ENCODE measurements around the gene GFRA4. TPM values are rescaled to one million over a fixed set of nuclear protein-coding genes. Genes with fewer than 3 reads are reported as not detected.

GFRA4 gene
- total RNA-seq, 2 donors from 2014 or later = not detected

DNA sequence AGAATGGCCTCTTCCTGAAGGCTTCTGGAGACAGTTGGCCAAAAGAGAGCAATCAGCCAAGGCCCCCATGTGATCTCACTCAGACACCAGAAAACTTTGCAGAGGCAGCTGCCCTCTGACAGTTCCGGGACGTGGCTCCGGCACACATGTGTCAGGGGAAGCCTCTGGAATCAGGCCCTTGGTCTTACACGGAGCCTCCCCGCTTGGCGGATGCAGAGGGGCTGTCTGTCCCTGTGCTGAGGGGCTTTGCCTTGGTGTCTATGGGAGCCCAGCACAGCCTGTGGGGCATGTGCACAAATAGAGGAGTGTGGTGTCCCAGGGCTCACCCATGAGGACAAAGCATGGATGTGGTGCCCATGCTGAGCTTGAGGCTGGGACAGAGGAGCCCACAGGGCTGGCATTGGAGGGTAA is 35.4 kb upstream of the GFRA4 start:
- Histone ChIP-seq H3K27me3 (replicated peaks; ENCODE audit: insufficient read depth) (no peaks in the 10 kb centered on the region), H3K9me3 (no peaks in the 10 kb centered on the region), H3K4me3 (no peak overlapping the region), H3K36me3 (no peaks in the 10 kb centered on the region), H3K27ac (no peak overlapping the region), H3K4me1 (ENCODE audit: control insufficient read depth in 1 of 2, low read depth in 2 of 2) (no peaks in the 10 kb centered on the region)
- ATAC-seq (ENCODE audit: insufficient number of reproducible peaks, low FRiP score, low read depth) (no peak), DNase-seq (ENCODE audit: low spot score) (no peak)
- TF ChIP-seq CTCF (IDR thresholded peaks at IDR 0.05) = no peak

DNA sequence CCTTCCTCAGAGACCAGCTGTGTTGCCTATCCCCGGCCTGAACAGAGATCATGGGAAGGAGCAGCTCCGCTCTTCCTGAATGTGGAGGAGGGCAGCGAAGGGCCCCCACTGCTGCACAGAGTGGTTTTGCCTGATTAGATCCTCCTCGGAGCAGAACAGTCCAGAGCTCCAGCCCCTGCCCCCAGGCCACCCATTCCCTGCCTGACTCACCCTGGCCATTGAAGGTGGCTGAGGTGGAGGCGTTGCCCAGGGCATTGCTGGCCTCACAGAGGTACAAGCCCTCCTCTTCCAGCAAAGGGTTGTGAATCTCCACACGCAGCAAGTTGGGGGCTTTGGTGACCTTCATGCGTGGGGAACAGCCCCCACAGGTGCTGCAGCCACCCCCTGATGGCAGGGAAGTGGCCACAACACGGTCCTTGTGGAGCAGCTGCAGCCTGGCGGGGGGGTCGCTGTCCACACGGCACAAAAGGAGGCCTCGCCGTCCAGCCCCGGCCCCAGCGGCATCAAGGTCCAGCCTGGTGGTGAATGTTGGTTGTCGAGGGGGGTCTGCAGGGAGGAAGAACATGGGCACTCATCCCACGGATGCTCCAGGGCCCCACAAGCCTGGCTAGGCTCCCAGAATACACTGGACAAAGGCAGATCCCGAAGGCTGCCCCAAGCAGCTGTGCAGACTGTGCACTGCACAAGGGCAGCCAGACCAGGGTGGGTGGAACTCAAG is 34.5 kb upstream of the GFRA4 start:
- no peak for DNase-seq (ENCODE audit: low spot score)
- Histone ChIP-seq H3K4me3 (no peak overlapping the region), H3K27ac (no peak overlapping the region), H3K36me3 (no peaks in the 10 kb centered on the region), H3K9me3 (no peaks in the 10 kb centered on the region), H3K27me3 (replicated peaks; ENCODE audit: insufficient read depth) (no peaks in the 10 kb centered on the region), H3K4me1 (ENCODE audit: control insufficient read depth in 1 of 2, low read depth in 2 of 2) (no peaks in the 10 kb centered on the region)
- no peak for ATAC-seq (ENCODE audit: insufficient number of reproducible peaks, low FRiP score, low read depth)
- no peak for TF ChIP-seq CTCF (IDR thresholded peaks at IDR 0.05)

- Histone ChIP-seq H3K4me1 (ENCODE audit: control insufficient read depth in 1 of 2, low read depth in 2 of 2) (no peaks in the 10 kb centered on the region), H3K36me3 (no peaks in the 10 kb centered on the region), H3K4me3 (no peak overlapping the region), H3K9me3 (no peaks in the 10 kb centered on the region), H3K27ac (no peak overlapping the region), H3K27me3 (replicated peaks; ENCODE audit: insufficient read depth) (no peaks in the 10 kb centered on the region)
- ATAC-seq (ENCODE audit: insufficient number of reproducible peaks, low FRiP score, low read depth) = no peak
- no peak for TF ChIP-seq CTCF (IDR thresholded peaks at IDR 0.05)
- no peak for DNase-seq (ENCODE audit: low spot score)
Observed at GRCh38 chr20:3696745-3697587, 33.8 kb upstream of the GFRA4 start.

- no peak for DNase-seq (ENCODE audit: low spot score)
- Histone ChIP-seq H3K4me1 (ENCODE audit: control insufficient read depth in 1 of 2, low read depth in 2 of 2) (no peaks in the 10 kb centered on the region), H3K27ac (no peak overlapping the region), H3K4me3 (no peak overlapping the region), H3K36me3 (no peaks in the 10 kb centered on the region), H3K9me3 (no peaks in the 10 kb centered on the region), H3K27me3 (replicated peaks; ENCODE audit: insufficient read depth) (no peaks in the 10 kb centered on the region)
- no peak for ATAC-seq (ENCODE audit: insufficient number of reproducible peaks, low FRiP score, low read depth)
- TF ChIP-seq CTCF (IDR thresholded peaks at IDR 0.05) = peak; percentile 34
Observed at GRCh38 chr20:3696200-3696599, 33.0 kb upstream of the GFRA4 start.

GRCh38 chr20:3694864-3695263 is 31.7 kb upstream of the GFRA4 start:
- no peaks in the 10 kb centered on the region for H3K27me3 ChIP-seq (replicated peaks; ENCODE audit: insufficient read depth)
- no peak overlapping the region for H3K27ac ChIP-seq
- DNase-seq (ENCODE audit: low spot score) (no peak), ATAC-seq (ENCODE audit: insufficient number of reproducible peaks, low FRiP score, low read depth) (no peak)
- TF ChIP-seq CTCF (IDR thresholded peaks at IDR 0.05) = no peak
- no peaks in the 10 kb centered on the region for H3K36me3 ChIP-seq
- H3K4me1 ChIP-seq (ENCODE audit: control insufficient read depth in 1 of 2, low read depth in 2 of 2) = no peaks in the 10 kb centered on the region
- H3K9me3 ChIP-seq = no peaks in the 10 kb centered on the region
- H3K4me3 ChIP-seq = no peak overlapping the region

All from thoracic aorta (tissue), 2 donors.